GM18499 (cell line): ENCODE measurements around the gene NT5C2.
"Not testable (repeated sequence)": the region's sequence is repeated elsewhere in the genome, so short reads cannot be mapped to it uniquely, and the experiment has no call there.

Source experiments
- ATAC-seq: cut with Tn5 transposase; IDR thresholded peaks from one replicate; pipeline ENCODE4 v1.9.1; 2021; ENCODE audit warnings: moderate number of reproducible peaks; ENCODE audit not compliant: insufficient read depth, unreplicated experiment

NT5C2 gene

DNA sequence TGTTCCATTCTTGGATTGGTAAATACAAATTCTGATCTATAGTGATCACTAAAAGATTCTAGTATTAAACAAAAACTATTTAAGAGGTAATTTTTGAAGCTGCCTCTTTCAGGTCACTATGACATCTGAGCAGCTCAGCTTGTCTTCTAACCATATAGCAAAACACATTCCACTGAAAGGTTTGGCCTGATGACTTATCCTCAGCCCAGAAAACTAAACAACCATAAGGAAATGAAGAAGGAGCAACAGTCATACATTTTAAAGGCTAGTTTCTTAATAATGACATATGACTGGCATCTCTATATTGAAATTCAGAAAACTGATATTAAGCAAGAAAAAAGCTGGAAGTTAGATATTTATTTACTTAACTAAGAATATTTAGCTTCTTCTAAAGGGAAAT lies 24.6 kb downstream of the NT5C2 start:
- ATAC-seq, result no peak

DNA sequence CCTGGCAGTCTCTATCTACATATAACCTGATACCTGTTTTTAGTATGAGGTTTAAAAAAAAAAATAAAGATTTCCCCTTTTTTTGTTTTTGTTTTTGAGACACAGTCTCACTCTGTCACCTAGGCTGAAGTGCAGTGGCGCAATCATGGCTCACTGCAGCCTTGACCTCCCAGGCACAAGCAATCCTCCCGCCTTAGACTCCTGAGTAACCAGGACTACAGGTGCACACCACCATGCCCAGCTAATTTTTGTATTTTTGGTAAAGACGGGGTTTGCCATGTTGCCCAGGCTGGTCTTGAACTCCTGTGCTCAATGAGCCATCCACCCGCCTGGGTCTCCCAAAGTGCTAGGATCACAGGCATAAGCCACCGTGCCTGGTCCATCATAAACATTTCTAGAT lies 25.5 kb downstream of the NT5C2 start:
- not testable (repeated sequence) for ATAC-seq

DNA sequence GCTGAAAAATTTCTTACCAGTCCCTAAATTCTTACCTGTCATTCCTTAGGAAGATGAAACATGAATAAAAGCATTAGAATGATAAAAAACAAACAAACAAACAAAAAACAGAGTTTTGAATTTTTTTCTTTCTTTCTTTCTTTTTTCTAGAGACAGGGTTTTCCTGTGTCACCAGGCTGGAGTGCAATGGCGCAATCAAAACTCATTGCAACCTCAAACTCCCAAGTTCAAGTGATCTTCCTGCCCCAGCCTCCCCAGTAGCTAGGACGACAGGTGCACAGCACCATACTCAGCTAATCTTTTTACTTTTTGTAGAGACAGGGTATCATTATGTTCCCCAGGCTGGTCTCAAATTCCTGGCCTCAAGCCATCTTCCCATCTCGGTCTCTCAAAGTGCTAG lies 26.5 kb downstream of the NT5C2 start:
- no peak for ATAC-seq

DNA sequence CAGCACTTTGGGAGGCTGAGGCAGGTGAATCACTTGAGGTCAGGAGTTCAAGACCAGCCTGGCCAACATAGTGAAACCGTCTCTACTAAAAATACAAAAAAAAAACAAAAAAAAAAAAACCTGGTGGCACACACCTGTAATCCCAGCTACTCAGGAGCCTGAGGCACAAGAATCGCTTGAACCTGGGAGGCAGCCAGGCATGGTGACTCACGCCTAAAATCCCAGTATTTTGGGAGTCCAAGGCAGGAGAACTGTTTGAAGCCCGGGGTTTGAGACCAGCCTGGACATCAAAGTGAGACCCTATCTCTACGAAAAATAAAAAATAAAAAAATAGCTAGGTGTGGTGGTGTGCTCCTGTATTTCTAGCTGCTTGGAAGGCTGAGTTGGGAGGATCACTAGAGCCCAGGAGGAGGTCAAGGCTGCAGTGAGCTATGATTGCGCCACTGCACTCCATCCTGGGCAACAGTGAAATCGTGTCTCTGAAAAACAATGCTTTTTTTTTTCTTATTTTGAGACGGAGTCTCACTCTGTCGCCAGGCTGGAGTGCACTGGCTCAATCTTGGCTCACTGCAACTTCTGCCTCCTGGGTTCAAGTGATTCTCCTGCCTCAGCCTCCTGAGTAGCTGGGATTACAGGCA lies 29.2 kb downstream of the NT5C2 start:
- ATAC-seq, result not testable (repeated sequence)

DNA sequence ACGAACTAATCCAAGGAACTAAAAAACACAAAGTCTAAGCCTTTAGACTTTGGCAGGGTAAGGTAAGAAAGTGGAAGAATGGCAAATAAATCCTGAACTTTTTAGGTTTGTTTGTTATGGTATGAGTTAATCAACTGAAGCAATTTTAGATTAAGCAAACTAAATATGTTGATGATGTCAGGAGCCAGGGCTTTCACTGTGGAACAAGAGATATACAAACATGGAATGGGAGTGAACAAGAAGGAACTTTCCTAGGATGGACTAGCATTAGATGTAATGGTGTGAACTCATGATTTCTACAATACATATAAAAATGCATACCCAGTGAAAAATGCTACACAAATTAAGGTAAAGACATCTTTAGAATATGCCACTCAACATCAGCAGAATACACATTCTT lies 35.8 kb downstream of the NT5C2 start:
- ATAC-seq, result no peak

DNA sequence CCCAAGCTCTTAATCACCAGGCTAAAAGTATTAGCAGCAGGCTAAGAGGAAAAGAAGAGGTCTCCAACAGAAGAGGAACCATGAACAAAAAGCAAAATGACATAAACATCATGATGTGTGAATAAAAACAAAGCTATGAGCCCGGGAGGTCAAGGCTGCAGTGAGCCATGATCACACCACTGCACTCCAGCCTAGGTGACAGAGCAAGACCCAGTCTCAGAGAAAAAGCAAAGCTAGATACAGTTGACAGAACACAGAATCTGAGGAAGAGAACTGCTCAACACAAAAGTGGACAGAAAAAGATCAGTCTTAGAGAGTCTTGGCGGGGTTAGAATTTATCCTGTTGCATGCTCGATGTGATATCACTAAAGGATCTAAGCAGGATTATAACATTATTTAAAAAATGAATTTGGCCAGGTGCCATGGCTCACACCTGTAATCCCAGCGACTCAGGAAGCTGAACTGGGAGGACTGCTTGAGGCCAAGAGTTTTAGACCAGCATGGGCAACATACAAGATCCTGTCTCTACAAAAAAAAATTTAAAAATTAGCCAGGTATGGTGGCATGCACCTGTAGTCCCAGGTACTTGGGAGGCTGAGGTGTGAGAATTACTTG lies 37.5 kb downstream of the NT5C2 start:
- no peak for ATAC-seq

DNA sequence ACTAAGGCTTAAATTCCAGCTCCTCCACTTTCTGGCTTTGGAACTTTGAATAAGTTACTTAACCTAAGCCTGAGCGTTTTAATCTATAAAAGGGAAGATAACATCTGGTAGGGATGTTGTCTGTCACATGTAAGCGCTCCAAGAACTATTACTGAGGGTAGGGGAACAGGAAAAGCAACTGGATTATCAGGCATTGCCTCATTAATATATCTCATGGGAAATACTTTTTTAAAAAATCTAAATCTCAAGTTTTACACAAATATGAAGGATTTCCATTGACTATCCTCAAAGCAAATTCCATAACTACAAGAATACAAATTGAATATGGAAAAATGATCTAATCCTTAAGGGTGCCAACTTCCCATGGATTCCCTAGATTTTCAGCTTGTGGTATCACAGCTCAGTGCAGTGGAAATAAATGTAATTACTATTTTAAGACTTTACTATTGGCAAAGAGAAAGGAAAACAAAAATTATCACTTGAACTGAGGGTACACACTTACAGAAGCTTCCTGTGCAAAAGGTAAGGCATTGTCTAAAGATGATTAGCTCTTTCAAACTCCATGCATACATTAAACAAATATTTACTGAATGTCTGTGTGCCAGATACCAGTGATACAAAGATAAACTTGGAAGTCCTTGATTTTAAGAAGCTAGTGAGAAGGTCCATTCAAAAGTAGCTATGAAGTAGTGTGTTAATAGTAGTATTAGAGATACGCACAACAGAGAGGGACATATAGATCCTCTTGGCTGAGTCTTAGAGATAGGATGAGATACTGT lies 38.4 kb downstream of the NT5C2 start:
- no peak for ATAC-seq

DNA sequence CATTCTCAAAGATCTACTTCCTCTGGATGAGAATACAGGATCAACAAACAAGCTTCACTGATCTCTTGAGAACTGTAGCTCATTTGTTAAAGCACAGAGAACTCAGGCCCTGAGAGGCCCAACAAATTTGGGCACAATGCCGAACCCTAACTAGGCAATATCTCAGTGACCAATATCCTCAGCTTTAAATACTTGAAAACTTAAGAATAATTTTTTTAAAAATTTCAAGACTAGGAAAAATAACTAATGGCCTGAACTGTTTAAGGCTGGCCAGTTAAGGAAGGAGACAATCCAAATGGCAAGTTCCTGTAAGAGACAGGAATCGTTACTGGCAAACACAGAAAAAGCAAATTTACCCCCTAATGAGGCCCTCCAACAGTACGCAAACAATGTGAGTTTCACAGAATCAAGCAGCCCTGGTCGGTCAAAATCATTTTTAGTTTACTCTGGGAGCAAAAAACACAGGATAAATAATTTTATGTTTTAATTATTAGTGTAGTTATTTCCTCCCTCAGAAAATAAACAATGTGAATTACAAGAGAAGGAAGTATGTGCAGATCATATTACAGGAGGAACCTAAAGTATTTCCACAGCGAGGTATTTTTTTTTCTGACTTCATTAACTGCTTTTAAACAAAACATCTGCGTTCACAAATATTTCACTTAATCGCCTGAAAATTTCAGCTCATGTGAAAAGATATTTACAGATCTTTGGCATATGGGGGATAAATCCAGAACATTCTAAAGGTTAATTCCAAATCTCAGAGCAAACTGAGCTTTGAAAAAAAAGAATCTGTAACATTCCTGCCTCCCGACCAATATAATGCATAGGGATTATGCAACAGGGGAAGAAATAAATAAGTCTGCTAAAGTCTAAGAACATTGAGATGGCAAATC lies 39.5 kb downstream of the NT5C2 start:
- ATAC-seq, result no peak

DNA sequence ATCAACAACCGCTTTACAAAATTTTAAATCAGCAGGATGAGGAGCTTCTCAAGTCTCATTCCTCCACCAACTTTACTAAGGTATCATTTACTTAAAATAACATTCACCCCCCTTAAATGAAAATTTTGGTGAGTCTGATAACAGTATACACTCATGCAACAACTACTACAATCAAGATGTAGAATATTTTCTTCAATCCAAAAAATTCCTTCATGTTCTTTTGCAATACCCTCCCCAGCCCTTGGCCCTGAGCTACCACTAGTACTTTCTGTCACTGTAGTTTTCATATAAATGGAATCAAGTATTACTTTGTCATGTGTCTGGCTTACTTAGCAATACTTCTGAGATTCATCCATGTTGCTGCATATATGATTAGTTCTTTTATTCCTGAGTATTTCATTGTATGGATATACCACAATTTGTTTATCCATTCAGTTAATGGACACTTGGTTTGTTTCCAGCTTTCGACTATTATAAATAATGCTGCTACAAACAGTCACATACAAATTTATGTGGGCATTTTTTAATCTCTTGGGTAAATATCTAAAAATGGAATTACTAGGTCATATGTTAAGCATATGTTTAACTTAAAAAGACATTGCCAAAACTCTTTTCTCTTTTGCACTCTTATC lies 43.0 kb downstream of the NT5C2 start:
- ATAC-seq, result no peak

DNA sequence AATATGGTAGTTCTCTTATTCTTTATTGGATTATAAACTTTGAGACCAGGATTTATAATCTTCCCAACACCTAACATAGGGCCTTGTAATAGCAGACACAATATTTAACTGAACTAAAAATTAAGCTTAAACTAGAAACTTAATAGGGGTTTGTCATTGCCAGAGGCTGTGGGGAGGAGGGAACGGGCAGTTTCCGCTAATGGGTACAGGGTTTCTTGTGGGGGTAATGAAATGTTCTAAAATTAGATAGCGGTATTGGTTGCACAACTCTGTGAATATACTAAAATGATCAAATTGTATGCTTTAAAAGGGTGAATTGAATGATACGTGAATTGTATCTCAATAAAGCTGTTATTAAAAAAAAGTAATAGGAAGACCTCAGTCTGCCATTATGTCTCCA lies 45.4 kb downstream of the NT5C2 start:
- ATAC-seq, result no peak

DNA sequence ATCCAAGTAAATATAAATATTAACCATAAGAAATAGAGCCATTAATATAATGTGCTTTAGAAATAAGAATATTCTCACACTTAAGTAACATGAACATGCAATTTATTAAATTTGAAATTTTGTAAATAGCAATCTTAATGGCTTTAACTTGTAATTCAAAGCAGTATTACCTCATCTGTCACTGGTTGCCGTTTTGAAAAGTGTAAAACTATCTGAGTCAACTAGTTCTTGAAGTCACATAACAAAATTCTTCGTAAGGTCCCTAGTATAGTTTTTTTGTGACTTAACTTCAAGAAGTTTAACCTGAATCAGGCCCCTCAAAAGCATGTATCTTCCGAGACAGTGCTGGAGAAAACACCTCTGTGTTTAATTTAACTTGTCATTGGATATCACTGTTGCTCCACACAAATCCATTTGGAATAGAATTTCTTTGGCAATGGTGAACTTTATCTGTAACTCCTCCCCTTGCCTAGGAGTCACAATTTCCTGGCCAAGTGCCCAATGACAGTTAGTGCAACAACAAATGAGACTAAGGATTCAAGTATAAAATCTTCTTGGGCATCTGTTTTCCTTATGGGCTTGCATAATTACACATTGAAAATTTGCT lies 47.1 kb downstream of the NT5C2 start:
- ATAC-seq, result no peak

DNA sequence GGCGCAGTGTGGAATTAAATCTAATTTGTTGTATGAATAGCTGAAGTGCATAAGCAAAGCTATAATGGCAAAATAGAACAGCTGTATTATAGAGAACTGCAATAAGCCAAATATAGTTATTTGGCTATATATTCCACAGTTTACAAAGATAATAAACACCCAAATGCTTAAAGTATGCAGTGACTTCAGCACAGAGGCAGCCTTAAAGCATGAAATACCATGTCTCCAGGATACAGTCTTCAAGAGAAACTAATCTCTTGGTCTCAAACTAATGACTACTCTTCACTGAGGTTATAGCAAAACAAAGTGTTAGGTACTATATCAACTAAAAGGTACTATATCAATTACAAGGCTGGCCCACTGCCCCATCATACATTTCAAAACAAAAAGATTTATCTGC lies 48.0 kb downstream of the NT5C2 start:
- no peak for ATAC-seq

DNA sequence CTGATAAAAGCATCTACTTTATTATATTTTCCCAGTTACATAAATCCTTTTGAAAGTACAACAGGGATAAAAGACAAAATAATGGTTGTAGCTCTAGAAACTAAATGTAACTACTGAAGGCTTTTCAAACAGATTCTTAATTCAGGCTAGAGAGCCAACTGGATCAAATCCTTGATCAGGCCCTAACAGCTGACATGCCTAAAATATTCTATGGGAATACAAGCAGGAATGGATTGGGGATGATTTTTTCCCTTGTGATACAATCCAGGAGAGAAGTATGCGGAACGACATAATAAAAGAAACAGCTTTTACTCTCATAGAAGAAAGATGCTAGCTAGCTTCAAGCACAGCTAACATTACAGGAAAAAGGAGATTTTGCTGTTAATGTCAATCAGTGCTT lies 49.0 kb downstream of the NT5C2 start:
- no peak for ATAC-seq

DNA sequence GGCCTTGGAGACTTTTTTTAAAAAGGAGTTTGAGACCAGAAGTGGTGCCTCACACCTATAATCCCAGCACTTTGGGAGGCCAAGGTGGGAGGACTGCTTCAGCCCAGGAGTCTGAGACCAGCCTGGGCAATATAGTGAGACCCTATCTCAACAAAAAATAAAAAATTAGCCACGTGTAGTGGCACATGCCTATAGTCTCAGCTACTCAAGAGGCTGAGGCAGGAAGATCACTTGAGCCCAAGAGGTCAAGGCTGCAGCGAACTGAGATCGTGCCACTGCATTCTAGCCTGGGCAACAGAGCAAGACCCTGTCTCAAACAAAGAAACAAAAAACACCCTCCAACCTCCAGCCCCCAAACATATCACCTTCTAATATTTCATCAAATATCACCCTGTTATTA lies 49.4 kb downstream of the NT5C2 start:
- ATAC-seq, result not testable (repeated sequence)

DNA sequence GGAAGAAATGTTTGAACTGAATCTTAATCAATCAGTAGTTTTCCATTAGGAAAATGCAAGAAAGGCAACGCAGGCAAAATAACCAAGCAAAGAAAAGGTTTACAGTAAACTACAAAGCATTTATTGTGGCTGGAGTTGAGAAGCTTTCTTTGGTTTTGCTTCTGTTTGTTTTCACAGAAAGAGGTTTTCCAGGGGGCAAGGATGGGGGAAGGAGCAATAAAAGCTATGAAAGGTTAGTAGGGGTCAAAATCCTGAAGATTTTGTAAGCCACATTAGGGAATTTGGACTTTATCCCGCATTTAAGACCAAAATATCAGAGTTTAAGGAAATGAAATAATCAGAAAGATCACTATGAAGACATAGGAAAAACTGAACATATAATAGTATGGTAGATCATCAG lies 51.1 kb downstream of the NT5C2 start:
- no peak for ATAC-seq

DNA sequence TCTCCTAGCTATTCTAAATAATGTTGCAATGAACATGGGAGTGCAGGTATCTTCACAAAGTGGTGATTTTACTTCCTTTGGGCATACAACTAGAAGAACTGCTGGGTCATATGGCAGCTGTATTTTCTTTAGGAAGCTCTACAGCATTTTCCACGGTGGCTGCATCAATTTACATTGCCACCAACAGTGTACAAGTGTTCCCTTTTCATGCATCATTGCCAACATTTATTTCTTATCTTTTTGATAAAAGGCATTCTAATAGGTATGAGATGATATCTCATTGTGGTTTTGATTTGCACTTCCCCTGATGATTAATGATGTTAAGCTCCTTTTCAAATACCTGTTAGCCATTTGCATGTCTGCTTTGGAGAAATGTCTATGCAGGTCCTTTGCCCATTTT lies 52.6 kb downstream of the NT5C2 start:
- ATAC-seq, result no peak

DNA sequence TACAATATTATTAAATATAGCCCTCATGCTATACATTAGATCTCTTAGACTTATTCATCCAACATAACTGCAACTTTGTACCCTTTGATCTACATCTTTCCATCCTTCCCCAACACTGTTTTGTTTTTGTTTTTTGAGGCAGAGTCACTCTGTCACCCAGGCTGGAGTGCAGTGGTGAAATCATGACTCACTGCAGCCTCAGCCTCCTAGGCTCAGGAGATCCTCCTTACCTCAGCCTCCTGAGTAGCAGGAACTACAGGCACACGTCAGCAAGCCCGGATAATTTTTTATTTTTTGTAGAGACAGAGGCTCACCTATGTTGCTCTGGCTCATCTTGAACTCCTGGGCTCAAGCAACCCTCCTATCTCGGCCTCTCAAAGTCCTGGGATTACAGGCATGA lies 53.3 kb downstream of the NT5C2 start:
- ATAC-seq, result no peak

DNA sequence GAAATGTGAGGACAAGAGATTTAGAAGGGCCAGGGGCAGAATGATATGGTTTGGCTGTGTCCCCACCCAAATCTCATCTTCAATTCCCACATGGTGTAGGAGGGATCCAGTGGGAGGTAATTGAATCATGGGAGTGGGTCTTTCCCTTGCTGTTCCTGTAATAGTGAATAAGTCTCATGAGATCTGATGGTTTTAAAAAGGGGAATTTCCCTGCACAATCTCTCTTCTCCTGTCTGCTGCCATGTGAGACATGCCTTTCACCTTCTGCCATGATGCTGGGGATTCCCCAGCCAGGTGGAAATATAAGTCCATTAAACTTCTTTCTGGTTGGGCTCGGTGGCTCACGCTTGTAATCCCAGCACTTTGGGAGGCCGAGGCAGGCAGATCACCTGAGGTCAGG lies 57.9 kb downstream of the NT5C2 start:
- ATAC-seq, result not testable (repeated sequence)

DNA sequence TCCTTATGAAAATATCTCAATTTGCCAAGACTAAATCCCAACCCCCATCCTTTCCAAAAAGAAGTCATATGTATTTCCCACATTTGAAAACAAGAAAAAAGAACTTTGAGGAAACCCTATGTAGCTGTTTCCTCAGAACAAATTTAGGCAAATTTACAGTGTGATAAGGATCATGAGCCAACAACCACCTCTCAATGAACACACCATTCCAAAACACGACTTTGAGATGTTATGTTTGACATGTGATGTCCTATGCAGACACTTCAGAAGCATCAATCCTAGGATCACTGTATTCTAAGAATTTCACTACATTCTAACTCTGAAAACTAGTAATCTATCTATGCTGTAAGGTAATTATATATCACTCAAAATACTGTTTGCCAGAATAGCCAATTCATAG lies 62.2 kb downstream of the NT5C2 start:
- no peak for ATAC-seq

DNA sequence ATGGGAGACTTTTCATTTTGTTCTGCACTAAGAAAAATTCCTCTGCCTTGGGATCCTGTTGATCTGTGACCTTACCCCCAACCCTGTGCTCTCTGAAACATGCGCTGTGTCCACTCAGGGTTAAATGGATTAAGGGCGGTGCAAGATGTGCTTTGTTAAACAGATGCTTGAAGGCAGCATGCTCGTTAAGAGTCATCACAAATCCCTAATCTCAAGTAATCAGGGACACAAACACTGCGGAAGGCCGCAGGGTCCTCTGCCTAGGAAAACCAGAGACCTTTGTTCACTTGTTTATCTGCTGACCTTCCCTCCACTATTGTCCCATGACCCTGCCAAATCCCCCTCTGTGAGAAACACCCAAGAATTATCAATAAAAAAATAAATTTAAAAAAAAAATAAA lies 62.9 kb downstream of the NT5C2 start:
- not testable (repeated sequence) for ATAC-seq
